ENCODE measurements around the gene CHCHD1. TPM values are rescaled to one million over a fixed set of nuclear protein-coding genes. Genes with fewer than 3 reads are reported as not detected.
"Not testable (repeated sequence)": the region's sequence is repeated elsewhere in the genome, so short reads cannot be mapped to it uniquely, and the experiment has no call there.

CHCHD1 gene
- total RNA-seq, 1 experiment from 2014 or later = 238 TPM

DNA sequence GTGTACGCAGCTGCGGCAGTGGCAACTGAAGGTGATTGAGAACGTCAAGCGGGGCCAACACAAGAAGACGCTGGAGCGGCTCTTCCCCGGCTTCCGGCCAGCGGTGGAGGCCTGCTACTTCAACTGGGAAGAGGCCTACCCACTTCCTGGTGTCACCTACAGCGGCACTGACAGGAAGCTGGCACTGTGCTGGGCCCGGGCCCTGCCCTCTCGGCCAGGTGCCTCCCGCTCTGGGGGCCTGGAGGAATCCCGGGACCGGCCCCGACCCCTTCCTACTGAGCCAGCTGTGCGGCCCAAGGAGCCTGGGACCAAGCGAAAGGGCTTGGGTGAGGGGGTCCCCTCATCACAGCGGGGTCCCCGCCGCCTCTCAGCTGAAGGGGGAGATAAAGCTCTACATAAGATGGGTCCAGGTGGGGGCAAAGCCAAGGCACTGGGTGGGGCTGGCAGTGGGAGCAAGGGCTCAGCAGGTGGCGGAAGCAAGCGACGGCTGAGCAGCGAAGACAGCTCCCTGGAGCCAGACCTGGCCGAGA, 10.1 kb downstream of the CHCHD1 start:
- H4K20me1 ChIP-seq (ENCODE audit: low read length) = no peaks in the 10 kb centered on the region
- intact Hi-C loops (cut with micrococcal nuclease) = no loop called here
- H3K36me3 ChIP-seq (ENCODE audit: low read depth, low read length) = peaks cover 63% of the 10 kb centered on the region

DNA sequence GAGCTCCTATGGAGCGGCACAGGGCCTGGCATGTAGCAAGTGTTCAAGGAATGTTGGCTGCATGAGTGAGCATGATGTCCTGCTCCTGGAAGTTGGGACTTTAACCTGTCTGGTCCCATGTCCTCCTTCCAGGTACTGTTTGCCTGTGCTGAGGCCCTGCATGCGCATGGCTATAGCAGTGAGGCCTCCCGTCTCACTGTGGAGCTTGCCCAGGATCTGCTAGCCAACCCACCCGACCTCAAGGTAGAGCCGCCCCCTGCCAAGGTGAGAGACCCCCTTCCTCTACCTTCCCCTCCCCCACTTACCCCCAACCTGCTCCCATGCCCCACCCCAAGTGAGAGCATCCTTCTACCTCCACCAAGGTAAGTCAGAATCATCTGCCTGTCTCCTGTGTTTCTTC, 11.6 kb downstream of the CHCHD1 start:
- H2AFZ ChIP-seq (ENCODE audit: low read length) = no peak overlapping the region
- intact Hi-C loops (cut with micrococcal nuclease) = no loop called here
- H3K4me2 ChIP-seq (ENCODE audit: low read length) = no peak overlapping the region
- peaks cover 3% of the 10 kb centered on the region for H3K79me2 ChIP-seq (ENCODE audit: low read length)
- H3K9me2 ChIP-seq (replicated peaks; ENCODE audit: low read length) = no peaks in the 10 kb centered on the region
- TF ChIP-seq EZH2phosphoT487 (IDR thresholded peaks at IDR 0.05; ENCODE audit: borderline replicate concordance, low read length) (no peak), EZH2 (IDR thresholded peaks at IDR 0.05; ENCODE audit: low read length, unreplicated experiment) (no peak)
- TF ChIP-seq, protein P1, sequence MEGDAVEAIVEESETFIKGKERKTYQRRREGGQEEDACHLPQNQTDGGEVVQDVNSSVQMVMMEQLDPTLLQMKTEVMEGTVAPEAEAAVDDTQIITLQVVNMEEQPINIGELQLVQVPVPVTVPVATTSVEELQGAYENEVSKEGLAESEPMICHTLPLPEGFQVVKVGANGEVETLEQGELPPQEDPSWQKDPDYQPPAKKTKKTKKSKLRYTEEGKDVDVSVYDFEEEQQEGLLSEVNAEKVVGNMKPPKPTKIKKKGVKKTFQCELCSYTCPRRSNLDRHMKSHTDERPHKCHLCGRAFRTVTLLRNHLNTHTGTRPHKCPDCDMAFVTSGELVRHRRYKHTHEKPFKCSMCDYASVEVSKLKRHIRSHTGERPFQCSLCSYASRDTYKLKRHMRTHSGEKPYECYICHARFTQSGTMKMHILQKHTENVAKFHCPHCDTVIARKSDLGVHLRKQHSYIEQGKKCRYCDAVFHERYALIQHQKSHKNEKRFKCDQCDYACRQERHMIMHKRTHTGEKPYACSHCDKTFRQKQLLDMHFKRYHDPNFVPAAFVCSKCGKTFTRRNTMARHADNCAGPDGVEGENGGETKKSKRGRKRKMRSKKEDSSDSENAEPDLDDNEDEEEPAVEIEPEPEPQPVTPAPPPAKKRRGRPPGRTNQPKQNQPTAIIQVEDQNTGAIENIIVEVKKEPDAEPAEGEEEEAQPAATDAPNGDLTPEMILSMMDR (conservative IDR thresholded peaks at IDR 0.05; ENCODE audit: low read depth, low read length) = no peak
- no peak overlapping the region for H3K9ac ChIP-seq (ENCODE audit: low read length)
- ATAC-seq (no peak), DNase-seq (no peak)
- no peaks in the 10 kb centered on the region for H4K20me1 ChIP-seq (ENCODE audit: low read length)
- H3K36me3 ChIP-seq (ENCODE audit: low read depth, low read length) = peaks cover 78% of the 10 kb centered on the region
- H3K27ac ChIP-seq (ENCODE audit: low read length) = no peak overlapping the region
- ChIA-PET POLR2A (ENCODE audit: unreplicated experiment) (no interaction called here), CTCF (no interaction called here)
- no peaks in the 10 kb centered on the region for H3K4me1 ChIP-seq (ENCODE audit: insufficient read depth, low read length)
- no peaks in the 10 kb centered on the region for H3K27me3 ChIP-seq (ENCODE audit: low read length)
- H3K9me3 ChIP-seq (ENCODE audit: low read length) = no peaks in the 10 kb centered on the region
- no peaks in the 10 kb centered on the region for H3F3A ChIP-seq (ENCODE audit: low read length, unreplicated experiment)
- H3K4me3 ChIP-seq (ENCODE audit: low read length) = no peak overlapping the region
- no TSS peak for BruUV-seq (replicated peaks)

More for the DNA sequence above, 10.1 kb downstream of the CHCHD1 start:
- DNase-seq = no peak
- Histone ChIP-seq H2AFZ (ENCODE audit: low read length) (no peak overlapping the region), H3F3A (ENCODE audit: low read length, unreplicated experiment) (no peaks in the 10 kb centered on the region), H3K9me3 (ENCODE audit: low read length) (no peaks in the 10 kb centered on the region), H3K9me2 (replicated peaks; ENCODE audit: low read length) (no peaks in the 10 kb centered on the region), H3K27me3 (ENCODE audit: low read length) (no peaks in the 10 kb centered on the region), H3K79me2 (ENCODE audit: low read length) (peaks cover 18% of the 10 kb centered on the region), H3K4me1 (ENCODE audit: insufficient read depth, low read length) (peaks cover 5% of the 10 kb centered on the region), H3K27ac (ENCODE audit: low read length) (no peak overlapping the region), H3K4me3 (ENCODE audit: low read length) (no peak overlapping the region), H3K9ac (ENCODE audit: low read length) (no peak overlapping the region), H3K4me2 (ENCODE audit: low read length) (no peak overlapping the region)
- ChIA-PET POLR2A (ENCODE audit: unreplicated experiment) (no interaction called here), CTCF (no interaction called here)
- no peak for ATAC-seq
- TF ChIP-seq EZH2 (IDR thresholded peaks at IDR 0.05; ENCODE audit: low read length, unreplicated experiment) (no peak), EZH2phosphoT487 (IDR thresholded peaks at IDR 0.05; ENCODE audit: borderline replicate concordance, low read length) (no peak)
- TF ChIP-seq, protein P1 (conservative IDR thresholded peaks at IDR 0.05; ENCODE audit: low read depth, low read length) = no peak
- BruUV-seq (replicated peaks) = no TSS peak

DNA sequence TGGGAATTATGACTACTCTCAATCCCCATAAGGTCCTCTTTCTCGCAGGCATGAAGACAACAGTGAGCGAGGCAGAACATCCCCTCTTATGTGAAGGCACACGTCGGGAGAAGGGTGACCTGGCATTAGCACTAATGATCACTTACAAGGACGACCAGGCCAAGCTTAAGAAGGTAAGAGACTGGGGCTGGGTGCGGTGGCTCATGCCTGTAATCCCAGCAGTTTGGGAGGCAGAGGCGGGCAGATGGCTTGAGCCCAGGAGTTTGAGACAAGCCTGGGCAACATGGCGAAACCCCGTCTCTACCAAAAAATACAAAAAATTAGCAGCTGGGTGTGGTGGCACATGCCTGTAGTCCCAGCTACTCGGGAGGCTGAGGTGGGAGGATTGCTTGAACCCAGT, 13.6 kb downstream of the CHCHD1 start:
- CTCF ChIA-PET; H2AFZ ChIP-seq (ENCODE audit: low read length): not testable (repeated sequence)

GRCh38 chr10:73796035-73796434, 14.2 kb downstream of the CHCHD1 start:
- CTCF ChIA-PET; POLR2A ChIA-PET (ENCODE audit: unreplicated experiment); DNase-seq; H3K79me2 ChIP-seq (ENCODE audit: low read length); ATAC-seq; H3K27me3 ChIP-seq (ENCODE audit: low read length); H3K27ac ChIP-seq (ENCODE audit: low read length); H3K4me3 ChIP-seq (ENCODE audit: low read length); H4K20me1 ChIP-seq (ENCODE audit: low read length); H2AFZ ChIP-seq (ENCODE audit: low read length); H3K4me1 ChIP-seq (ENCODE audit: insufficient read depth, low read length); H3K9me3 ChIP-seq (ENCODE audit: low read length); intact Hi-C loops (cut with micrococcal nuclease); H3K9ac ChIP-seq (ENCODE audit: low read length); H3K4me2 ChIP-seq (ENCODE audit: low read length); BruUV-seq (replicated peaks); H3F3A ChIP-seq (ENCODE audit: low read length, unreplicated experiment); H3K9me2 ChIP-seq (replicated peaks; ENCODE audit: low read length): not testable (repeated sequence)
- peaks cover 83% of the 10 kb centered on the region for H3K36me3 ChIP-seq (ENCODE audit: low read depth, low read length)

More for the DNA sequence above, 13.6 kb downstream of the CHCHD1 start:
- H3K27ac ChIP-seq (ENCODE audit: low read length); H3F3A ChIP-seq (ENCODE audit: low read length, unreplicated experiment); DNase-seq; intact Hi-C loops (cut with micrococcal nuclease); H3K9me3 ChIP-seq (ENCODE audit: low read length); H4K20me1 ChIP-seq (ENCODE audit: low read length); H3K9ac ChIP-seq (ENCODE audit: low read length); H3K4me3 ChIP-seq (ENCODE audit: low read length); POLR2A ChIA-PET (ENCODE audit: unreplicated experiment); H3K4me2 ChIP-seq (ENCODE audit: low read length); ATAC-seq; H3K4me1 ChIP-seq (ENCODE audit: insufficient read depth, low read length); H3K79me2 ChIP-seq (ENCODE audit: low read length); H3K27me3 ChIP-seq (ENCODE audit: low read length); BruUV-seq (replicated peaks); H3K9me2 ChIP-seq (replicated peaks; ENCODE audit: low read length): not testable (repeated sequence)
- peaks cover 82% of the 10 kb centered on the region for H3K36me3 ChIP-seq (ENCODE audit: low read depth, low read length)

All from PC-3 (cell line).